GM19395 (cell line): ENCODE data around the gene UNK.
"Not testable (repeated sequence)": the region's sequence is repeated elsewhere in the genome, so short reads cannot be mapped to it uniquely, and the experiment has no call there.

Source experiments
- ATAC-seq: cut with Tn5 transposase; IDR thresholded peaks from one replicate; pipeline ENCODE4 v1.9.1; 2021; ENCODE audit warnings: mild to moderate bottlenecking, moderate library complexity; ENCODE audit not compliant: unreplicated experiment

Gene UNK

DNA sequence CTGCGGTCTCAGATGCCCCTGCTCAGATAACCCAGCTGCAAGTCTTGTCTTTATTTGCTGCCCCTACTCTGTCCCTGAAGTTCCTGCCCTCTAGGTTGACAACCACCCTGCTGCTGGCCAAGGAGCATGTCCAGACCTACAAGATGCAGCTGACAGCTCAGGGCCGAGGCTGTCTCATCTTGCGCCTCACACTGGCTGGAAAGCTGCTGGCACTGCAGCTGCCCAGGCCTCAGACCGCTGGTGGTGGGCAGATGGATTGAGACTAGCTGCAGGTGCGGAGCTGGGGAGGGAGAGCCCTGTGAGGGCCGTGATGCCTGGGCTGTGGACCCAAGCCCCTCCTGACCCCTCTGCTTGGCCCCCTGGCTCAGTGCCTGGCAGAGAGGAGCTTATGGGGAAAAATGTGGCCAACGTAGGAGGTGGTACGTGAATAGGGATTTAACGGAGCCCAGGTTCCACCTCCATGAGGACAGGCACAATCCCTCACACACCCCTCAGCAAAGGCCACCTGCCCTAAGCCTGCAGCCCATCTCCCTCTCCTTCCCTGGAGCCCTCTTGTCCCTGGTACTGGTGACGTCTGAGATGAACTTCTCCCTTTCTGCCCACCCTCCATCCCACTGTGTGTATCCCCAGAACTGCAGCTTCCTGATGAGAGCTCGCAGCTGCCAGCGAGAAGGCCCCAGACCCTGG, 11.3 kb upstream of the UNK start:
- ATAC-seq: no peak

DNA sequence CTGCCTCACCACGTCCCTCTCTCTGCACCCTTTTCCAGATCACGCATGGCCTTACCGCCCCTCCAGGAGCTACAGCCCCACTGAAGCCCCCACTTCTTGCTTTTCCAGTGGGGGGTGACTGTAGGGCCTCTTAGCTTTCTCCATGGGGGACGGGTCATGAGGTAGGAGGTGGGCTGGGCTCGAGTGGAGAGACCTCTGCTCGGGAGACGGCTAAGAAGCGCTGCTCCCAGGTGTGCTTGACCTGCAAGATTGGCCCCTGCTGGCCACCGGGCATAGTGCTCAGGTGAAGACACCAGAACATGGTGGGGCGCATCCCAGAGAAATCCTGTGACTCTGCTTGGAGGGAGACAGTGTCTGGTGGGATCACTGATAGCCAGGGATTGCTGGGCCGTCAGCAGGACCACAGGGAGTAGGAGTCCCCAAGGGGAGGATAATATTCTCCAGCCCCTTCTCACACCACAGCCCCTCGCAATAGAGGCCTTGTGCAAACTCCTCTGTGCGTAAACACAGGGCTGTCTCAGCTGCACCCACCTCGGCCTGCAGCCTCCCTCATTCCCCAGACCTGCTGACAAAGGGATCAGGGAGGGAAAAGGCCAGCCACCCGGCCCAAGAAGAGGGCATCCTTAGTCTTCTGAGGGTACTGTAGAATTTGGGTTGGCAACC, 10.7 kb upstream of the UNK start:
- no peak for ATAC-seq

- ATAC-seq: no peak
Measured at GRCh38 chr17:75774471-75774990, 10.1 kb upstream of the UNK start.

- no peak for ATAC-seq
Measured at GRCh38 chr17:75774991-75775668, 9.5 kb upstream of the UNK start.

- no peak for ATAC-seq
Measured at GRCh38 chr17:75776386-75777295, 8.0 kb upstream of the UNK start.

DNA sequence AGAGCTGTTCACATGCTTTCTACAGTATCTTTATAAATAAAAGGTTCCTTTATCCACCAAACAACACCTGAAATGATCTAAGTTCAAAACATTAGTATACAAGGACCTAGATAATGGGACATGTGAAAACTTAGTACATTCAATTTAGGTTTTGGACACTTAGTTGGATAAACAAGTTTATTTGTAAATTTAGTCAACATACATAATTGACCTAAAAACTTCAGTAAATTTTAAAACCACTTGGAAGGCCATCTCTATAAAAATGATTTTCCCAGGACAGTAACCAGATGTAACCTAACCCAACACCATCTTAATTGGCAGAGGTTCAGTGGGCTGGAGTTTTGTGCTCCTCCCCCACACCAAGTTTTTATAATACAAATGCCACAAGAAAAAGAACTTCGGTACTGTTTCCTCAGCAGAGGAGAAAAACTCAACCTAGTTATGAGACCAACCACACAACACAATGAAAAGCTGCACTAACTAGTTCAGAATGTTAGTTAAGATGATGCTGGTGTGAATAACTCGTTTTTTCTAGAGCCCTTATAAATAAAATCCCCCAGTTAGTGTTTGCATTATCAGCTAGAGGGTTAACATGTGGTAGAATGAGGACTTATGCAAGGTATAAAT, 7.2 kb upstream of the UNK start:
- no peak for ATAC-seq

GRCh38 chr17:75778066-75778860, 6.3 kb upstream of the UNK start:
- ATAC-seq: not testable (repeated sequence)

GRCh38 chr17:75778861-75779249, 5.8 kb upstream of the UNK start:
- peak; percentile 15 for ATAC-seq

DNA sequence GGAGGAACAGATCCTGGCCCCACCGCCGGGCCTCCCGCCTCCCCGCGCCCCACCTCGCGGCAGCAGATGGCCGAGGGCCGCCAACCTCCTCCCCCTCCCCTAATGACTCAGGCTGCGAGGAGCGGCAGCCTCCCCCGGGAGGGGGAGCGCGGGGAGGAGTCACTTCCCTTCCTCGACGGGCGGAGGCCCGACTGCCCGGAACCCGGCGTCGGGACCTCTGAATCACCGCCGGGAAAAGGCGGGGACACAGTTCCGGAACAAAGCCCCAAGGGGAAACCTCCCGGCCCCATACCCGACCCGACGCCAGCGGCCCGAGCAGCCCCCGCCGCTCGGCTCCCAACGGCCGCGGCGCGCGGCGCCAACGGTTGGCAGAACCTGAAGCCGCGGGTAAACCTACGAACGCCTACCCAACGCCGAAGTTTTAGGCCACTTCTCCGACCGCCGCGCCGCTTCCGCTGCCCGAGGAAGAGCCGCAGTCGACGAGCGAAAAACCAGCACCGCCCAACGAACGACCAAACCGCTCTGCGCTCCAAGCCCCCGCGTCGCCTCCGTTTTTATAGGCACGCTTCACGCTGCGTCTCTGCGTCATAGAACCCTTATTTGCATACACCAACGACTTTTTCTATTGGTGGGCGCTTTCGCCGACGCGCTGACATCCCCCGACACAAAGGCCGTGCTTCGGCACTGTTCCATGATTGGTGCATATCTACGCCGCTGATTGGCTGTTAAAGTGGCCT, 5.2 kb upstream of the UNK start:
- ATAC-seq: peak; percentile 67

- ATAC-seq: no peak
Measured at GRCh38 chr17:75779987-75780889, 4.4 kb upstream of the UNK start.

DNA sequence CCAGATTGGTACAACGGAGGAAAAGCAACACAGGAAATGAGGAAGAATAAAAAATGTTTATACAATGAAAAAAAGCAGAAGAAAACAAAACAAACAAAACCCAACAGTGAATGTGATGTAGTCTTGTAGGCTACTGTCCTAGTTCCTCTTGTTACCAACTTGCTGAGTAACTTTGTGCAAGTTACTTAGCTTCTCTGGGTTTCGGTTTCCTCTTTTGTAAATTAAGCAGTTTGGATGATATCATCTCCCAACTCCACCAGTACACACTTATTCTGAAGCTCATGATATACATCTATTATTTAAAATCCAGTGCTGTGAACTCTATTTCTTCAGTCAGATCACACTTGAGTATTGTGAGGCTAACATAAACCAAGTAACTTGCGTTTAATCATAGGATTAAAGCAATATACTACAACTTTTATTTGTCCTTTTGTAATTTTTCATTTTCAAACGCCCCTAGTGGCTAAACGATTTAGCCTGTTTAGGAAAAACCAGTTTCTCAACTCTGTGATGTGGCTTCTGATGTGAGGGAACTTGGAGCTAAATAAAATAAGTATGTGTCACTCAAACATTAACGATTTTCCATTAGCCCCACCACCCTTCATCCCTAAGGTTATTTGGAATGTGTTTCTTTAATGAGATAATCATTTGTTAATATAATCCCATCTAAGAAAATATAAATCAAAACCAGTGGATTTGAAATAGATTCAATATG, 1.4 kb upstream of the UNK start:
- peak; percentile 19 for ATAC-seq

DNA sequence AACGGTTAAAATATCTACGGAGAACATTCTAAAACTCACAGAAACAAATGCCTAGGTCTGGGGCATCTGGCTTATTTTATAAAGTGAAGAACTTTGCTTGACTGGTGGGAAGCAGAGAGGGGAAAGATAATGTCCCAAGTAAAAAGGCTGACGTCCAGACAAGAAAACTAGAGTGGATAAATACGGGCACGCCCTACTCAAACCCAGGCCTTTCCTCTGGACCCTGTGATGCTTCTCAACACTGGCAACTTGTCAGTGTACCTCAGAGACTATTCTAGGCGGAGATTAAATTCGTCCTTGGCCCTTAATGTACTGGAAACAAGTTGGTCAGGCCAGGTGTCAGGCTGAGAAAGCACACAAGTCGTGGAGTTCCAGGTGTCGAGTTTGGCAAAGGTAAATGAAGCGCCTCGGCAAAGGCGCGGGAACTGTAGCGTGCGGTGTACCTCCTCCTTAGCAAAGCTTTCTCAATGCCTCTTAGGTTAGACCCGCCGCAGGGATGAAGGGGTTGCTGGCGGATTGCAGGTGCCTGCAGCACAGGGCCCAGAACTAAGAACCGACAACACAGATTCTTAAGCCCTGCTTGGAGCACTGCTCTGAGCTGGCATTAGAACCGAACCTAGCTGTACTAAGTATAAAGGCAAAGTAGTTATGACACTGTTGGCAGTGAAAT, 668 bp upstream of the UNK start:
- peak; percentile 6 for ATAC-seq

- peak; percentile 42 for ATAC-seq
Measured at GRCh38 chr17:75785016-75785890, 647 bp downstream of the UNK start.

GRCh38 chr17:75791254-75791653, 6.6 kb downstream of the UNK start:
- ATAC-seq: no peak

- ATAC-seq: no peak
Measured at GRCh38 chr17:75793460-75793859, 8.9 kb downstream of the UNK start.
